ENCODE results near the gene SWT1. TPM values are rescaled to one million over a fixed set of nuclear protein-coding genes. Genes with fewer than 3 reads are reported as not detected.

SWT1 gene
- total and polyA plus RNA-seq, 2 of the 13 experiments (the other 11 are each of a cell fraction or from before 2014, with no cell fraction given), result 1.7 to 2.5 TPM

DNA sequence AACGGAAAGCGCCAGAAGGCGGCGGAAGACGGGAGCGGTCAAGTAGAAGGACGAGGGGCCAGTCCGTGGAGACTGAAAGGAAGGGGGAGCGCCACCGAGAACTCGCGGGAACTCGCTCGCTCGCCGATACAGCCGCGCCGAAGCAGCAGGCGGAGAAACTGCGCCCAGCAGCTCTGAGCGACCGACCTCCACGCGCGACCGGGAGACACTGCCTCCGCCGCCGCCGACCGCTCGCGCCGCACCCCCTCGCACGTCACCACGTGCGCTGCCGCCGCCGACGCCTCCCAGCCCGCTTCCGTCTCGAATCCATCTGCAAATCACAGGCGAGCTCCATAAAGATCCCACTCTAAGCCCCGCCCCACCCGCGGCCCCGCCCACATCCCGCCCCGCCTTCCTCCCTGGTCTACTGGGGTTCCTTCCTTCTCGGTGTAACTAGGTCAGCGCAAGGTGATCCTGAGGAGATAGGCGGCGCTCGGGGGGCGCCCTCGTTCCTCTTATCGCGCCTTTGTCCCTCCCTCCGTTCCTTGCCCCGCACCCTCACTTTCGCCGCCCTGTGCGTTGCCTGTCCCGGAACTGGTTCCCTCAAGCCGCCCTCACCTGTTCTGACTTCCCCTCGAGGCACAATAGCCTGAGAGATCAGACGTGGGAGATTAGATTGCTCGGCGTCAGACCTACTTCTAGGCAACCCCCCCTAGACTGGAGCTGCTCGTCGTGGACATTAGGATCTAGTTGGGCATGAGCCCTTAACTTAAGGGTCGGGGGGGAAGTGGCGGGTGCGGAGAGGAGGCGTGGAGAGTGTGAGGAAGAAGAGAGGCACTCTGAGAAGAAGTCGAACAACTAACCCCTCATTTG lies 160.3 kb downstream of the SWT1 start, which contains the start of gene IVNS1ABP (continued):
- TF ChIP-seq KDM5B (CRISPR knock-in tag; IDR thresholded peaks at IDR 0.05; ENCODE audit: borderline replicate concordance) (peak; percentile 79; the same call in 1 of the 2 replicates), PITX1 (CRISPR knock-in tag; IDR thresholded peaks at IDR 0.05) (no peak; the same call in none of the 2 replicates), ZNF101 (CRISPR knock-in tag; IDR thresholded peaks at IDR 0.05; ENCODE audit: borderline replicate concordance, low read depth) (no peak), ZNF709 (CRISPR knock-in tag; IDR thresholded peaks at IDR 0.05) (0 out of 2 replicates have a peak, but pooled peaks have one; percentile 77), RBAK (CRISPR knock-in tag; IDR thresholded peaks at IDR 0.05) (no peak), KMT2A (CRISPR knock-in tag; IDR thresholded peaks at IDR 0.05) (peak; percentile 62; the same call in 1 of the 2 replicates), ZNF780A (CRISPR knock-in tag; IDR thresholded peaks at IDR 0.05) (peak; percentile 79; the same call in 1 of the 2 replicates), CSRNP1 (CRISPR knock-in tag; IDR thresholded peaks at IDR 0.05) (peak; percentile 94), ZNF670 (CRISPR knock-in tag; IDR thresholded peaks at IDR 0.05; ENCODE audit: borderline replicate concordance) (no peak), ZNF430 (CRISPR knock-in tag; IDR thresholded peaks at IDR 0.05) (peak; percentile 72), EED (CRISPR knock-in tag; IDR thresholded peaks at IDR 0.05) (peak; percentile 71), DMTF1 (CRISPR knock-in tag; IDR thresholded peaks at IDR 0.05) (no peak), MEIS2 (CRISPR knock-in tag; IDR thresholded peaks at IDR 0.05) (peak; percentile 75; the same call in 1 of the 2 replicates), MTA3 (CRISPR knock-in tag; IDR thresholded peaks at IDR 0.05) (no peak), ZNF773 (CRISPR knock-in tag; IDR thresholded peaks at IDR 0.05; ENCODE audit: borderline replicate concordance) (no peak), NCOA5 (CRISPR knock-in tag; IDR thresholded peaks at IDR 0.05) (no peak), FOXO4 (CRISPR knock-in tag; conservative IDR thresholded peaks at IDR 0.05) (0 out of 2 replicates have a peak, but pooled peaks have one; percentile 81), RFX3 (CRISPR knock-in tag; IDR thresholded peaks at IDR 0.05) (no peak)
- TF ChIP-seq, protein P1, sequence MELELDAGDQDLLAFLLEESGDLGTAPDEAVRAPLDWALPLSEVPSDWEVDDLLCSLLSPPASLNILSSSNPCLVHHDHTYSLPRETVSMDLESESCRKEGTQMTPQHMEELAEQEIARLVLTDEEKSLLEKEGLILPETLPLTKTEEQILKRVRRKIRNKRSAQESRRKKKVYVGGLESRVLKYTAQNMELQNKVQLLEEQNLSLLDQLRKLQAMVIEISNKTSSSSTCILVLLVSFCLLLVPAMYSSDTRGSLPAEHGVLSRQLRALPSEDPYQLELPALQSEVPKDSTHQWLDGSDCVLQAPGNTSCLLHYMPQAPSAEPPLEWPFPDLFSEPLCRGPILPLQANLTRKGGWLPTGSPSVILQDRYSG (CRISPR knock-in tag; IDR thresholded peaks at IDR 0.05), result no peak

Measured in HepG2 (cell line).